ELR (cell line): ENCODE results near the gene CLBA1.

Experiments
- DNase-seq: peaks from one replicate; pipeline ENCODE4 v3.0.0-alpha.2; 2015; ENCODE audit warnings: low read depth

Gene CLBA1

DNA sequence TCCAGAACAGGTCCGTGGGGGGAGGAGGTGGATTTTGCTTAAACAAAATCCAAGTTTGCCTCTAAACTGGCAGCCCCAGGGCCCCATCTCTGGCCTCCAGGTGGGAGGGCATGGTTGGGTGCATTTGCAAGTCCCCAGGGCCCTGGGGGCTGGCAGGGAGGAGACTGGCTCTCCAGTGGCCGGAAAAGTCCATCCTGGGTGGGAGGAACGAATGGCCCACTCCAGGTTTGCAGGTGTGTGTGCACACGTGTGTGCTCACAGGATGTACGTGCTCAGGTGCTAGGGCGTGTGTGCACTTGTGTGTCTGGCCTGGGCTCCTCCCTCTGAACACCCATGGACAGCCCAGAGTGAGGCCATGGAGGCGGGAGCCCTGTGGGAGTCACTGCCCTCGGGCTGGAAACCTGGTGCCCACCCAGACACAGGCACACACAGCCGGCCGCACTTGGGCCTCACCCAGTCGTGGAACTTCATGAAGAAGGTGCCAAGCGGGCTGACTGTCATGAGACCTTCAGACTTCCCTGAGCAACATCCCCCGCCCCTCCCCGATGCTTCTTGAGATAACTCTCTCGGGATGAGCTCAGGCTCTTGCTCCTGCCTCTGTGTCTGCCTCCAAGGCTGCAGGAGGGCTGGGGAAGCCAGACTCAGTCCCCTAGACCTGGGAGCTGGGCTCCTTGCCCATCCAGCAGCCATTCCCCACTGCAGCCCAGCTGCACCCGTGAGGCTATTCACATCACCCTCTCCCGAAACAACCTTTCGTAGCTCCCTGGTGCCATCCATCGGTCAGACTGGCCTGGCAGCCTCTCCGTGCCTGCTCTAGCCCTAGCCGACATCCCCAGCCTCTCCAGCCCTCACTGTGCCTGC lies 16.8 kb upstream of the CLBA1 start:
- DNase-seq = peak; percentile 29

DNA sequence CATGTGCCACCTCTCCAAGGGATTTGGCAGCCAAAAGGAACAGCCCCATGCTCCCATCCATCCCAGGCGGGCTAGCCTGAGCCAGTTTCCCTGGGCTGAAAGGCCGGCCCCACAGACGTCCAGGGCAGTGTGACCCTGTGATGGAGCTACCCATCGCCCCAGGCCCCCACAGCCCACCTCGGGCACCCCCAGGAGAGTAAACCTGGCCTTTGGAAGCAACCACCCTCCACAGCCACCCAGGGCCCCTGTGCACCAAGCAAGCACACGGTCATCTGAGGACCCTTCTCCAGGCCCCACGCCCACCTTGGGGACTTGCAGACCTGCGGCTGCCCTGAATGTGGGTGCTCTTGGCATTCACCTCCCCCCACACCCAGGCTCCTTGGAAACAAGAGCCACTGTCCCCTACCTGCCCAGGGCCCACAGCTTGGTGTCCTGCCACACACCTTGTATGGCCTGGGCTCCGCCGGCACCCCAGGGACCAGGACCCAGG lies 15.8 kb upstream of the CLBA1 start:
- no peak for DNase-seq

- DNase-seq = peak; percentile 92
These were observed 15.1 kb upstream of the CLBA1 start for GRCh38 chr14:104970231-104971068.

- DNase-seq = no peak
These were observed 13.9 kb upstream of the CLBA1 start for GRCh38 chr14:104971447-104972240.

DNA sequence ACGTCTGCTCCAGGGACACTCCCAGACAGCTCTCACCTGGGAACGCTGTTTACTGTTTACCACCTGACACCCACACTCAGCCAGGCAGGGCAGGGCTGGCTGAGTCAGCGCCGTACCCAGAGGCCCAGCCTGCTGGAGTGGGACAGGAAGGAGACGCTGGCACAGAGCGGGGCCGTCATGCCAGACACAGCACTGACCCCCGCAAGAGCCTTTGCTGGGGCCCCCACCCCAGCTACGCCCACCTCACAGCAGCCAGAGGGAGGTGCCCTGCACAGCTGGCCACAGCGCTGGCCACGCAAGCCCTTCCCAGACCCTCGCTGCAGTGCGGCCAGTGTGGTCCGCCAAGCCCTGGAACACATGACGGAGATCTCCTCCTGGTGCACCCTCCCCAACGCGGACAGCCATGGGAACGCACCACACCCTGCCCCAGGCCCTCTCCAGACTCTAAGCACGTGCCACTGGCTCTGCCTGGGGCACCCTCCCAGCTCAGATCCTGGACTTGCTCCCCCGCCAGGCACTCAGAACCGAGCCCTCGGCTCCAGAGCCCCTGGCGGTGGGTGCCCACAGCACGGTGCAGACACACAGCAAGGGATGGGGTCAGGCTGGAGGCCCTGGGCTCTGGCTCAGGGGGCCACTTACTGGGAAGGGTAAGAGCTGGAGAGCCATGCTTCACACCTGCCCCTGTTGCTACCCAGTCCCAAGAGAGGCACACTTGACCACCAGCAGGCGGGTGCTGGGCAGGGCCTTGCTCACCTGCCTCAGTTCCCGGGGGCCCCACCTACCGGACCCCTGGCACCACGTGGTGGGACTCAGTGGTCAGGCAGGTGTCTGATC lies 13.1 kb upstream of the CLBA1 start:
- DNase-seq = peak; percentile 71

GRCh38 chr14:104973135-104973384 lies 12.5 kb upstream of the CLBA1 start:
- DNase-seq = peak; percentile 99

DNA sequence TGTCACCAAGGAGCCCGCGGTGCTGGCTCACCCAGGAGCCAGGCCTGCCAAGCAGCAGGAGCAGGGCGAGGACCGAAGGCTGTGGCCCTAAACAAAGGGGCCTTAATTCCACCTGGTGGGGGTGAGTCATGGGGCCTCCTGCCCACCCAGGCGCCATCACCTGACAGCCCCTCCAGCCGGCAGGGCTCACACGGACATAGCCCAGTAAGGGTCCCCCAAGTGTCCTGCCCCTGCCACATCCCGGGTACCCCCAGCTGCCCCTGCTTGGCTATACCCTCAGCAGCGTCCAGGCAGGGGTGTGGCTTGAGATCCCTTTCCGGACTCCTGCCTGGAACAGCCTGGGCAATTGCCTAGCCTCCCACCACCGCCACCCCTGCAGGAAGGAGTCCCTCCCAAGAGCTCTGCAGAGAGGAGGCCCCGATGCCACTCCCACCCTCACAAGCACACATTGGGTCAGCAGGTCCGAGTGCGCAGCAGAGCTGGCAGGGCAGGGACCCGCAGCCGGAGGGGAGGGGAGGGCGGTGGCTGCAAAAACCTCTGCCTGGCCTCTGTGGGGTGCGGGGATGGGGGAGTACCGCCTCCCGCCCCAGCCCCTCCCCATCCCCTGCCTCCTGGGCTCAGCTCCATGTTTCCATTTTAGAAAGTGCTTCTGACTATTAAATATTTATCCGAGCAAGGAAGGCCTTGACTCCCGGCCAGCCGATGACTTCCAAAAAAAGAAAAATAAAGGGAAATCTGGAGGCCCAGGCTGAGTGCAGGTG lies 12.0 kb upstream of the CLBA1 start:
- peak; percentile 86 for DNase-seq

DNA sequence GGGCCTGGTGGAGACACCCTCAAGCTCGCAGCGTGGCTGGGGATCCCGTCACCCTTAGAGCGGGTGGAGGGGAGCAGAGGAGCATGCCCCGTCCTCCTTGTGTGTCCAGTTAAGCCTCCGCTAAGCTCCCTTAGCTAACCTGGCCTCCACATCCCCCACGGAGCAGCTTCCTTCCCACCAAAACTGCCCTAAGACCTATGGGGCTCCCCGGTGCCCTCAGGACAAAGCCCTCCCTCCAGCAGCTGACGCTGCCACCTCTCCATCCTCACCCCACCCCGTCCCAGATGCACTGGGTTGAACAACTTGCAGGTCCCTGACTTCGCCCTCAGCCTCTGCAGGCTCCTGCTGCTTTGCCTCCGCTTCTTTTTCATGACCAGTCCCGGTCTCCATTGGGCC lies 11.4 kb upstream of the CLBA1 start:
- no peak for DNase-seq

DNA sequence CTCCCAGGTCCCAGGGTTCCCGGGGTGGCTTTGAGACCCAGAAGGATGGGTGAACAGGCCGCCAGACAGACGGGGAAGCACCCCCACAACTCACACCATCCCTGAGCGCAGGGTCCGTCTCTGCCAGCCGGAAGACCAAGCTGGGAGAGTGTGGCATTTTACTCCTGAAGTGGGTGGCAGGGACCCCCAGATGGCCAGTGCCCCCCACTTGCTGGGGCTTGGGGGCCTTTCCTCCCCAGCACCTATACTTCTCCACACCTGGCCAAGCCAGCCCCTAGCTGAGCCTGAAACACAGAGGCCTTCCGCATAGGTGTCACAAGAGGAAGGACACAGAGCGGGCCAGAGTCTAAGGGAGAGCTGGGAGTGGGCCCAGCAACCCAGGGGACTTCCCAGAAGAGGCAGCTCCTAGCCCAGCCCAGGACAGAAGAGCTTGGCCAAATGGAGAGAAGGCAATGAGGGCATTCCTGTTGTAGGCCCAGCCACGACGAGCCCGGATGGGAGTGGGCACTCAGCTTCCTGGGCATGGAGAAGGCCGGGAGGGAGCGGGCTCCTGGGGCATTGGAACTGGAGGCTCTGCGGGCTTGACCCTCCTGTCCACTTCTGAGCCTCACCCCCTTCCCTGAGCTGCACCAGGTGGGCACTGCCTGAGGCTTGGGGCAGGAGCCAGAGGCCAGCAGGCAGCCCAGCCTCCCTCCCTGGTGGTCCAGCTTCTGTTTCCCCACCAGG lies 10.8 kb upstream of the CLBA1 start:
- DNase-seq = no peak

DNA sequence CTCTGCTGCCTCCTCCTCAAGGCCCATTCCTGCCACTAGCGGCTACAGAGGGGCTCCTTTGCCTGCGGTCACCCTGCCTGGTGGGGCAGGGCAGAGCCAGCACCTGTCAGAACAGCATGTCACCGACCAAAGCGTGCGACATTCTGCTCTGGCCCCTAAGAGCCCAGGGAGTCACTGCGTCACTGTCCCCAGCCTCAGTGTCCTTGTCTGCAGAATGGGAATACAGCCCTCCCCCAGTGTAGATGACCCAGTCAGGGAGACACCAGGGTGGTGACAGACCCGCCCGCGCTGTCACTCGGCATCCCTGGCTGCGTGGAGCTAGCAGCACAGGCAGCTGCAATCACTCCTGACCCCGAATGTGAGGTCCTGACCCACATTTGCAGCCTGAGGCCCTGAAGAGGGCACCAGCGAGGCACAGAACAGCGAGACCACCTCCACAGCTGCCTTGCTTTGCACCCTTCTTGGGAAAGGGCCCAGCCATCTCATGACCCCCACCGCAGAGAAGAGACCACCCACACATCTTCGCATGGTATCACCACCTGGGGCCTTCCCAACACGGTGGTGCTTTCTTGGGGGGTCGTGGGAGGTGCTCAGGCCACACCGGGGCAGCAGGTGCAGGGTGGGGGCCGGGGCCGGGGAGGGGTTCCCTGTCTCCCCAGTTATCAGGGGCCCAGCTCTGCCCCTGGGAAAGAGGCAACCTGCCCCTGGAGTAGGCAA lies 9.9 kb upstream of the CLBA1 start:
- DNase-seq = peak; percentile 43

DNA sequence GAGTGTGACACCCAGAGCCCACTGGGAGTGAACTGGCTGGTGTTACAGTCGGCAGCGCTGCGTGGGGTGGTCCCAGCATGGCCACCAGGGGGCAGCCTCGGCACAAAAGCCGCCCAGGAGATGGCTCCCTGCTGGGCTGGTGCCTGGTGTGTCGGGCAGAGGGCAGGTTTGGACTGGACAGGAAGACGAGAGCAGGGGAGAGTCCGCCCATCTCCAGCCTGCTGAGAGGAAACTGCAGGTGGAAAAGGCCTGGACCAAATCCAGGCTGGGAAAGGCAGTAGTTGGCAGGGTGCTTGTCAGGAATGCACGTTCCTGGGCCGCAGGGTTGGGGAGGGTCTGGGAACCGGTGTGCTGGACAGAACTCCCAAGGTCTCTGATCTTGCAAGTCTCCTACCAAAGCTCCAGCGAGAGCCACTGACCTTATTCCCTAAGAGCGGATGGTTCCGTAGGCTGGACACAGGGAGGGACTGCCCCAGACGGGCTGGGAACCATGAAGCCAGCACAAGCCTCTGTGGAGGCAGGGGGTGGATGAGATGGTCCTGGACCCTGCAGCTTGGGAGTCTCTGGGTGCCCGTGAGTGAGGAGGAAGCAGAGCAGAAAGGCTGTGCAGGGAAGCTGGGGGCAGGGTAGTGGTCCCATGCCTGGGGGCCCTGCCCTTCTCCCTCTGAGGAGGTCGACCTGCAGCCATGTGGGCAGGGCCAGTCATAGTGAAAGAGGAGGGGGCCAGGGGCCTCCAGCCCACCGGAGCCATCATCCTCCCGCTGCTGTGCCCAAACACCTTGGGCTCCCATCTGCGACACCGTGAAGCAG lies 9.2 kb upstream of the CLBA1 start:
- DNase-seq = peak; percentile 90

- no peak for DNase-seq
These were observed 8.4 kb upstream of the CLBA1 start for GRCh38 chr14:104977008-104977680.

DNA sequence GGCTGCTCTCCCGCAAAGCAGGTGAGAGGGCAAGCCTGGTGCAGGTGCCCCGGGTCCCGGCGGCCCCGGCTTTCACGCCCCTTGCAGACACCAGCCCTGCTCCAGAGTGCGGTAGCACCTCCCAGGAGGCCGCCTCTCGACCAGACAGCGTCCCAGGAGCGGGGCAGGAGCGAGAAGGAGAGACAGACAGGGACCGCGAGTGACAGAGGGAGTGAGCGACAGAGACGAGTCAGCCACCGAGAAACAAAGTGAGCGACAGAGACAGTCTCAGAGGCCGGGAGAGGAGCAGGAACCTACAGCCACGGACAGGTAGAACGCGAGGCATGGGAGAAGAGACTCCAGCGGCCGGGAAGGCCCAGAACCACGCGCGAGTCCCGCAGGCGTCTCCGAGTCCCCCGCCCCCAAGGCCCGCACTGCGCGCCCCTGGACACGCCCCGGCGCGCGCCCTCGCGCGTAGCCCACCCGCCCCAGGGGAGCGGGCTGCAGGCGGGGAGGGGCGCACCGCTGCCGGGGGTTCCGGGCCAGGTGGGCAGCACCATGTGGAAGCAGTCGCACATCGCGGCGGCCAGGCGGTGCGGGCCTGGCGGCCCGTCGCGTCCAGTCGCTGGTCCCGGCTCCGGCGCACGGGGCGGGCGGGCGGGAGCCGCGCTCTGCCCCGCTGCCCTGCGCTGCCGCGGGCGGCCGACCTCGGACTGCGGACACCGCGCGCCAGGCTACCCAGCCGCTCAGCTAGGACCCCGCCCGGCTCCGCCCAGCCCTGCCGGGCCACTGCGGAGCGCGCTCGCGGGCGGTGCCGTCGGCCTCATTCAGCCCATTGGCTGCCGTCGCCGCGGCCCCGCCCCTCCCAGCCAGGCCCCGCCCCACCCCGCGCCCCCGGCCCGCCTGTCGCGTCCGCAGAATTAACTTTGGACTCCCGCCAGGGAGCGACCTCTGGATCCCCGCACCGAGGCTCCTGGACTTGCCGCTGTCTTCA lies 7.6 kb upstream of the CLBA1 start, which contains the start of gene AHNAK2:
Gene AHNAK2, minus strand, starts transcription at position 694 of the 973 bp plus-strand sequence. Its CDS starts 137 bp downstream, at position 557.
- DNase-seq = peak; percentile 90

- DNase-seq = no peak
These were observed 6.6 kb upstream of the CLBA1 start for GRCh38 chr14:104978746-104979691.
